GM18951 (cell line): ENCODE measurements around the gene LSP1.

Experiments
- POLR2A ChIP-seq: IDR thresholded peaks from 4 replicates; pipeline ENCODE4 v1.6.1; 2011; ENCODE audit warnings: mild to moderate bottlenecking; ENCODE audit not compliant: insufficient read length, insufficient read depth; ENCODE audit errors: extremely low read depth
- in situ Hi-C: fragments of 300-500 bp; cut with MboI; formaldehyde crosslinking; loops from one replicate; pipeline ENCODE4 v1.12.0; 2022; ENCODE audit warnings: low sequenced_read_pairs, mixed read lengths, inconsistent platforms; ENCODE audit not compliant: unreplicated experiment

Gene LSP1

GRCh38 chr11:1827095-1827813 lies 25.6 kb upstream of the LSP1 start:
- no peak for TF ChIP-seq POLR2A
- in situ Hi-C loops, result loop anchor here (10.0 kb wide), 1 partner anchor 338 kb away; the partner anchor contains the start of gene INS

- in situ Hi-C loops, result loop anchor here (10.0 kb wide), 1 partner anchor 337 kb away; the partner anchor contains the start of gene INS
- TF ChIP-seq POLR2A, result no peak
These were observed 25.0 kb upstream of the LSP1 start for GRCh38 chr11:1827931-1828330.

DNA sequence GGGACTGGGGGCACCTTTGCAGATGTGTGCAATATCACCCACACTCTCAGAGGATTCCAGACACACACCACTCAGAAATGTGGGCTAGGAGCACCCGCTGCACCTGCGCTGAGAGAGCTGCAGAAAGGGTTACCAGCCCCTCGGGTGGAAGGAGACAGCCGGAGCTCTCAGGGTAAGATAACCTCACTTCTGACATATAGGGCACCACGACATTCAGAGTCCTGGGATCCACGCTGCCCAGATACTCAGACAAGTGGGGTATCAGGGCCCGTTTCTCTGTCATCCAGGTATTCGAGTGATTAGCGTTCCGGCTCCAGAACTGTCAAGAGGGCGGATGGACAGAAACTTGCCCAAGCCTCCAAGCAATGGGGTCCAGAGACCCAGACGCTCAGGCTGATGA lies 24.3 kb upstream of the LSP1 start:
- in situ Hi-C loops, result loop anchor here (10.0 kb wide), 1 partner anchor 336 kb away; the partner anchor contains the start of gene INS
- TF ChIP-seq POLR2A, result no peak

- in situ Hi-C loops, result loop anchor here (10.0 kb wide), 1 partner anchor 336 kb away; the partner anchor contains the start of gene INS
These were observed 23.7 kb upstream of the LSP1 start for GRCh38 chr11:1829039-1829820.

DNA sequence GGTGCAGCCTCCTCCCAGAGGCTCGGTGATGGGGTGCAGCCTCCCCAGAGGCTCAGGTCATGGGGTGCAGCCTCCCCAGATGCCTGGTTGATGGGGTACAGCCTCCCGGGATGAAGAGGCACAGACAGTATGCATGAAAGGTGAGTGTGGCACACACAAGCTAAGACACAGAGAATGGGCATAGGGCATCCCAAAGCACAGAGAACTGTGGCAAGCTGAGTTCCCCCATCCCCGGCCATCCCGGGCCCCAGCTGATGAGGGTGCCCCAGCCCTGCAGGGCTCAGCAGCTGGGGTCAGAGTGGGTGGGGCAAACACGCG lies 22.9 kb upstream of the LSP1 start:
- in situ Hi-C loops, result no loop called here
- TF ChIP-seq POLR2A, result no peak

More at GRCh38 chr11:1829039-1829820, 23.7 kb upstream of the LSP1 start:
- no peak for TF ChIP-seq POLR2A

DNA sequence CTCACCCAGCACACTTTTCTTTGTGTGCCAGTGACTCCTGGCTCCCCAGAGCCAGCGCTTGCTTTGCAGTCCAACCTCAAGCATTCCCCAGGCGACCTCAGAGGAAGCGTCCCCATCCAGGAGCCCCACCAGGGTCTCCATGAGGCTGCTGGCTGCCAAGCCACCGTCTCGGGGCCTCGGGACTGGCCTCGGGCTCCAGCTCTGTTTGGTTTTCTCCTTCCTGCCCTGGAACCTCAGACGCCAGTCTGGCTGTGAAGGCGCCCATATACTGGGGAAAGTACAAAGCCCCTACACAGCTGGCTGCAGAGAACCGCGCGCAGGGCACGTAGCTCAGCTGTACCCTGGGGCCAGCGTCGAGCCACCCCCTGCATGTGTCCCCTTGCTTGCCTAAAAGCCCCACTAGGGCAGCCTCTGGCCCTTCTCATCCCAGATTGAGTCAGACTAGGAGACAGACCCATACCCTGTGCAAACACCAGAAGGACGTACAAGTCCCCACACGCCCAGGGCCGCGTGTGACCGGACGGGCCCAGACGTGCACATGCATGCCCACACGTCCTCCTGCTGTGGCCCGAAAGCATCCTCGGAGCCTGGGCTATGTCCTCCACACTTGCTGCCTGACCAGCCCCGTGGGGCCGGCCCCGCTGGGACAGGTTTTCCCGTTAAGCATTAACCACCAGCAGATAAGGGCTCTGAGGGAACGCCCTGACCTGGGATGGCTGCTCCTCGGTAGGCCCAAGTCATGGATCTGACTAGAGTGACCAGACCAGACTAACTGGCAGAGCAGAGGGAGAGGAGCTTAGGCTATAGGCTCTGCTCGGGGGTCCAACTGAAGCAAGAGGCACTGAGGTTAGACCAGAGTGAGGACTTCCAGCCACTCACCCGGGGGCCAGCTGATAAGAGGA lies 22.3 kb upstream of the LSP1 start:
- TF ChIP-seq POLR2A, result no peak
- in situ Hi-C loops, result no loop called here

GRCh38 chr11:1831338-1832210 lies 21.3 kb upstream of the LSP1 start:
- no peak for TF ChIP-seq POLR2A
- in situ Hi-C loops, result no loop called here

DNA sequence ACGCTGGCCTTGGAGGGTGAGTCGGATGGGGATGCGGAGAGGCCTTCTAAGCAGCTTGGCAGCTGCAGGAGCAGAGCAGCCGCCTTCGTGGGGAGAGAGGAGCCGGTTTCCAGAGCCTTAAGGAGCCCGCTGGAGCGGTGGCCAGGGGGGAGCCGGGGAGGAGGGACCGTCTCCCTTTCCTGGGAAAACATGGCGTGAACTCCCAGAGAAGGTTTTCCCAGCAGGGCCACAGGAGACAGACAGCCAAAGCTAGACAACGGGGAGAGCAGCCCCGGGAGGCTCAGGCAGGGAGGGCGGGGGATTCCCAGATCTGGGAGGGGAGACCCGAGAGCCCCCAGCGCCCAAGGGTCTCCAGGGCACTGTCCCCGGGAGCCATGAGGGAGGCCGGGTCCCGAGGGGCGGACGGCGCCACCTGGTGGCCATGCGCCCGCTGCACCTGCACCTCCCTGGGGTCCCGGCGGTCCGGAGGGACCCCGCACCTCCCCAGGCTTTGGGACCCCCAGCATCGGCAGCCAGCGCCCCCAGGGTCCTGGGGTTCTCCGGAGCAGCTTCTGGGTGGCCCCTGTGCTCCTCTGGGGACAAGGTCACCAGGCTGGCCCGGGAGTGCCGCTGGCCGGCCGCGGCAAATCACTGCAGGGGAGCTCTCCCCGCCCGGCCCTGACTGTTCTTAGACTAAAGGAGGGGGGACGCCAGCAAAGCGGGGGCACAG lies 20.5 kb upstream of the LSP1 start:
- TF ChIP-seq POLR2A, result no peak
- in situ Hi-C loops, result no loop called here

DNA sequence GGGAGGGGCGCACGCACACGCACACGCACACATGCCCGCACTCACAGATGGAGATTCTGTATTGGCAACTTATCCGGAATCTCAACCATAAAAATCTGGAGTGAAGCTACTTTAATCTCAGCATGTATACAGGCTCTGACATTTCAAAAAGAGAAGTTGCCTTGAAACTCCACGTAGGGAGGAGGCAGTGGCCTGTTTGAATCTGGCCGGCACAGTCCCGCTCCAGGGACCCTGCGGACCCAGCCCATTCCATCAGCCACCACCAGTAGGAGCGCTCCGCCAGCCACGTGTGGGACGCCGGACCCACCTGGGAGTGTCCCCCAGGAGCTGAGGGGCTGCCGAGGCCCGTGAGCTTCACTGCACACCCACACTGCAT lies 20.0 kb upstream of the LSP1 start:
- in situ Hi-C loops, result no loop called here
- no peak for TF ChIP-seq POLR2A

DNA sequence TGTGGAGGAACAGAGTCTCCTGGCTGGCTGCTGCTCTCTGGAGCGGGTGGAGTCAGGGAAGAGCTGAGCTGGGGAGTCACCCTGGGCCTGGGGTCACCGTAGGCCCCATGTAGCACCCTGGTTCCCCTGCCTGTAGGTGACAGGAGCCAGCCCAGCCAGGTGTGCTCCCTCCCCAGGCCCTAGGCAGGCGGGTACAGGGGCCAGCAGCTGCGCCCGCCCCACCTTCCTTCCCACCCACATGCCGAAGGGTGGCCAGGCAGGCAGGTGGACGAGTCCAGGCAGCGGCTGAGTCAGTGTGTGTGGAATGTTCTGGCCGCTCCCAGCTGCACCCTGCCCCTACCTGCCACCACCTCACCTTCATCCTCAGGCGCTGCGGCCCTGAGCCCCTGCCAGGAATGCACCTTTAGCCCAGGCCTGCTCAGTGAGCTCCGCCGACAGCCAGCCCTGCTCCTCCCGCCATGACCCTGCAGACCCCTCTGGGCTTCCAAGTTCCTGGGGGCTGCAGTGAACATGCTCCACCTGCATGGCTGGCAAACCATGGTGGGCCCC lies 18.7 kb upstream of the LSP1 start:
- TF ChIP-seq POLR2A, result no peak
- in situ Hi-C loops, result no loop called here
